ENCODE results near the gene TTC39A. TPM values are rescaled to one million over a fixed set of nuclear protein-coding genes. Genes with fewer than 3 reads are reported as not detected.
"Not testable (repeated sequence)": the region's sequence is repeated elsewhere in the genome, so short reads cannot be mapped to it uniquely, and the experiment has no call there.

Gene TTC39A
- total and polyA plus RNA-seq, 12 donors = 4.7 to 44.8 (median 15.7) TPM

GRCh38 chr1:51255331-51255730, 75.0 kb downstream of the TTC39A start:
- H3K36me3 ChIP-seq (replicated peaks in 1 of 2) = no peaks in the 10 kb centered on the region
- no peak for TF ChIP-seq POLR2A (IDR thresholded peaks at IDR 0.05)
- H3K4me3 ChIP-seq = no peak overlapping the region
- no peak for DNase-seq
- 71 to 91% (median 86%) methylated on average over 3 of the region's 3 CpGs for WGBS, 4 donors
- intact Hi-C loops (cut with DNase I) = no loop called here
- H3K27ac ChIP-seq = no peak overlapping the region
- no peaks in the 10 kb centered on the region for H3K27me3 ChIP-seq
- peaks cover 15 to 23% of the 10 kb centered on the region in 2 donors for H3K4me1 ChIP-seq (replicated peaks in 1 of 2)
- H3K9me3 ChIP-seq (replicated peaks in 1 of 3) = no peaks in the 10 kb centered on the region

GRCh38 chr1:51253691-51254090, 76.7 kb downstream of the TTC39A start:
- peaks cover 0 to 11% of the 10 kb centered on the region in 2 donors for H3K4me1 ChIP-seq (replicated peaks in 1 of 2)
- intact Hi-C loops (cut with DNase I) = no loop called here
- no peak overlapping the region for H3K4me3 ChIP-seq
- no peaks in the 10 kb centered on the region for H3K9me3 ChIP-seq (replicated peaks in 1 of 3)
- no peaks in the 10 kb centered on the region for H3K27me3 ChIP-seq
- no peaks in the 10 kb centered on the region for H3K36me3 ChIP-seq (replicated peaks in 1 of 2)
- no peak for DNase-seq
- TF ChIP-seq POLR2A (IDR thresholded peaks at IDR 0.05) (no peak), CTCF (IDR thresholded peaks at IDR 0.05) (no peak)
- 82 to 90% (median 88%) methylated on average over 5 of the region's 5 CpGs for WGBS, 4 donors
- no peak overlapping the region for H3K27ac ChIP-seq

- H3K9me3 ChIP-seq (replicated peaks in 1 of 3) = no peaks in the 10 kb centered on the region
- H3K36me3 ChIP-seq (replicated peaks in 1 of 2) = no peaks in the 10 kb centered on the region
- DNase-seq = no peak
- intact Hi-C loops (cut with DNase I) = no loop called here
- TF ChIP-seq POLR2A (IDR thresholded peaks at IDR 0.05) (no peak), CTCF (IDR thresholded peaks at IDR 0.05) (no peak)
- WGBS, 4 donors = 84 to 92% (median 88%) methylated on average over 6 of the region's 6 CpGs
- H3K4me3 ChIP-seq = no peak overlapping the region
- H3K27me3 ChIP-seq = no peaks in the 10 kb centered on the region
- peaks cover 0 to 15% of the 10 kb centered on the region in 2 donors for H3K4me1 ChIP-seq (replicated peaks in 1 of 2)
- no peak overlapping the region for H3K27ac ChIP-seq
These were observed 78.0 kb downstream of the TTC39A start for GRCh38 chr1:51252366-51252765.

- WGBS, 4 donors = 96 to 100% (median 97%) methylated on average over 15 to 20 of the region's 20 CpGs
- H3K4me1 ChIP-seq (replicated peaks in 1 of 2) = peaks cover 0 to 22% of the 10 kb centered on the region in 2 donors
- intact Hi-C loops (cut with DNase I) = not testable (repeated sequence)
These were observed 79.2 kb downstream of the TTC39A start for GRCh38 chr1:51251165-51251564.

GRCh38 chr1:51250729-51251128, 79.6 kb downstream of the TTC39A start:
- peaks cover 0 to 20% of the 10 kb centered on the region in 2 donors for H3K4me1 ChIP-seq (replicated peaks in 1 of 2)
- DNase-seq; H3K9me3 ChIP-seq (replicated peaks in 1 of 3); H3K27ac ChIP-seq; intact Hi-C loops (cut with DNase I); H3K4me3 ChIP-seq; H3K27me3 ChIP-seq; H3K36me3 ChIP-seq (replicated peaks in 1 of 2): not testable (repeated sequence)
- WGBS, 4 donors = 98 to 100% (median 99%) methylated on average over 2 to 14 of the region's 14 CpGs

More at GRCh38 chr1:51251165-51251564, 79.2 kb downstream of the TTC39A start:
- not testable (repeated sequence) for DNase-seq; H3K4me3 ChIP-seq; H3K36me3 ChIP-seq (replicated peaks in 1 of 2); H3K9me3 ChIP-seq (replicated peaks in 1 of 3); H3K27ac ChIP-seq; H3K27me3 ChIP-seq

- DNase-seq = no peak
- peaks cover 0 to 11% of the 10 kb centered on the region in 2 donors for H3K4me1 ChIP-seq (replicated peaks in 1 of 2)
- intact Hi-C loops (cut with DNase I) = no loop called here
- H3K36me3 ChIP-seq (replicated peaks in 1 of 2) = no peaks in the 10 kb centered on the region
- WGBS, 4 donors = 92 to 100% (median 97%) methylated on average over 1 of the region's 1 CpG
- TF ChIP-seq CTCF (IDR thresholded peaks at IDR 0.05) (no peak), POLR2A (IDR thresholded peaks at IDR 0.05) (no peak)
- H3K27ac ChIP-seq = no peak overlapping the region
- no peaks in the 10 kb centered on the region for H3K9me3 ChIP-seq (replicated peaks in 1 of 3)
- H3K27me3 ChIP-seq = no peaks in the 10 kb centered on the region
- H3K4me3 ChIP-seq = no peak overlapping the region
These were observed 80.9 kb downstream of the TTC39A start for GRCh38 chr1:51249445-51249844.

All from adrenal gland (tissue), 12 donors.